ENCODE measurements around the gene MAPK8. TPM values are rescaled to one million over a fixed set of nuclear protein-coding genes. Genes with fewer than 3 reads are reported as not detected.
A peak's percentile ranks its signal among the peaks of the same experiment; 100 is the strongest.

The MAPK8 gene
- total and polyA plus RNA-seq, 9 of the 15 experiments (the other 6 are each of a cell fraction or from before 2014, with no cell fraction given): 6.4 to 159 (median 71.0) TPM

- TF ChIP-seq, protein P1, sequence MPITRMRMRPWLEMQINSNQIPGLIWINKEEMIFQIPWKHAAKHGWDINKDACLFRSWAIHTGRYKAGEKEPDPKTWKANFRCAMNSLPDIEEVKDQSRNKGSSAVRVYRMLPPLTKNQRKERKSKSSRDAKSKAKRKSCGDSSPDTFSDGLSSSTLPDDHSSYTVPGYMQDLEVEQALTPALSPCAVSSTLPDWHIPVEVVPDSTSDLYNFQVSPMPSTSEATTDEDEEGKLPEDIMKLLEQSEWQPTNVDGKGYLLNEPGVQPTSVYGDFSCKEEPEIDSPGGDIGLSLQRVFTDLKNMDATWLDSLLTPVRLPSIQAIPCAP (CRISPR knock-in tag; IDR thresholded peaks at IDR 0.05; ENCODE audit: borderline replicate concordance): no peak
- TF ChIP-seq MYBL2 (IDR thresholded peaks at IDR 0.05; ENCODE audit: low read depth): no peak
- TF ChIP-seq MYBL2 (CRISPR knock-in tag; IDR thresholded peaks at IDR 0.05; ENCODE audit: borderline replicate concordance): no peak
- peak; percentile 40; the same call in 1 of the 2 replicates for TF ChIP-seq SOX6 (IDR thresholded peaks at IDR 0.05)
- TF ChIP-seq, protein P2, sequence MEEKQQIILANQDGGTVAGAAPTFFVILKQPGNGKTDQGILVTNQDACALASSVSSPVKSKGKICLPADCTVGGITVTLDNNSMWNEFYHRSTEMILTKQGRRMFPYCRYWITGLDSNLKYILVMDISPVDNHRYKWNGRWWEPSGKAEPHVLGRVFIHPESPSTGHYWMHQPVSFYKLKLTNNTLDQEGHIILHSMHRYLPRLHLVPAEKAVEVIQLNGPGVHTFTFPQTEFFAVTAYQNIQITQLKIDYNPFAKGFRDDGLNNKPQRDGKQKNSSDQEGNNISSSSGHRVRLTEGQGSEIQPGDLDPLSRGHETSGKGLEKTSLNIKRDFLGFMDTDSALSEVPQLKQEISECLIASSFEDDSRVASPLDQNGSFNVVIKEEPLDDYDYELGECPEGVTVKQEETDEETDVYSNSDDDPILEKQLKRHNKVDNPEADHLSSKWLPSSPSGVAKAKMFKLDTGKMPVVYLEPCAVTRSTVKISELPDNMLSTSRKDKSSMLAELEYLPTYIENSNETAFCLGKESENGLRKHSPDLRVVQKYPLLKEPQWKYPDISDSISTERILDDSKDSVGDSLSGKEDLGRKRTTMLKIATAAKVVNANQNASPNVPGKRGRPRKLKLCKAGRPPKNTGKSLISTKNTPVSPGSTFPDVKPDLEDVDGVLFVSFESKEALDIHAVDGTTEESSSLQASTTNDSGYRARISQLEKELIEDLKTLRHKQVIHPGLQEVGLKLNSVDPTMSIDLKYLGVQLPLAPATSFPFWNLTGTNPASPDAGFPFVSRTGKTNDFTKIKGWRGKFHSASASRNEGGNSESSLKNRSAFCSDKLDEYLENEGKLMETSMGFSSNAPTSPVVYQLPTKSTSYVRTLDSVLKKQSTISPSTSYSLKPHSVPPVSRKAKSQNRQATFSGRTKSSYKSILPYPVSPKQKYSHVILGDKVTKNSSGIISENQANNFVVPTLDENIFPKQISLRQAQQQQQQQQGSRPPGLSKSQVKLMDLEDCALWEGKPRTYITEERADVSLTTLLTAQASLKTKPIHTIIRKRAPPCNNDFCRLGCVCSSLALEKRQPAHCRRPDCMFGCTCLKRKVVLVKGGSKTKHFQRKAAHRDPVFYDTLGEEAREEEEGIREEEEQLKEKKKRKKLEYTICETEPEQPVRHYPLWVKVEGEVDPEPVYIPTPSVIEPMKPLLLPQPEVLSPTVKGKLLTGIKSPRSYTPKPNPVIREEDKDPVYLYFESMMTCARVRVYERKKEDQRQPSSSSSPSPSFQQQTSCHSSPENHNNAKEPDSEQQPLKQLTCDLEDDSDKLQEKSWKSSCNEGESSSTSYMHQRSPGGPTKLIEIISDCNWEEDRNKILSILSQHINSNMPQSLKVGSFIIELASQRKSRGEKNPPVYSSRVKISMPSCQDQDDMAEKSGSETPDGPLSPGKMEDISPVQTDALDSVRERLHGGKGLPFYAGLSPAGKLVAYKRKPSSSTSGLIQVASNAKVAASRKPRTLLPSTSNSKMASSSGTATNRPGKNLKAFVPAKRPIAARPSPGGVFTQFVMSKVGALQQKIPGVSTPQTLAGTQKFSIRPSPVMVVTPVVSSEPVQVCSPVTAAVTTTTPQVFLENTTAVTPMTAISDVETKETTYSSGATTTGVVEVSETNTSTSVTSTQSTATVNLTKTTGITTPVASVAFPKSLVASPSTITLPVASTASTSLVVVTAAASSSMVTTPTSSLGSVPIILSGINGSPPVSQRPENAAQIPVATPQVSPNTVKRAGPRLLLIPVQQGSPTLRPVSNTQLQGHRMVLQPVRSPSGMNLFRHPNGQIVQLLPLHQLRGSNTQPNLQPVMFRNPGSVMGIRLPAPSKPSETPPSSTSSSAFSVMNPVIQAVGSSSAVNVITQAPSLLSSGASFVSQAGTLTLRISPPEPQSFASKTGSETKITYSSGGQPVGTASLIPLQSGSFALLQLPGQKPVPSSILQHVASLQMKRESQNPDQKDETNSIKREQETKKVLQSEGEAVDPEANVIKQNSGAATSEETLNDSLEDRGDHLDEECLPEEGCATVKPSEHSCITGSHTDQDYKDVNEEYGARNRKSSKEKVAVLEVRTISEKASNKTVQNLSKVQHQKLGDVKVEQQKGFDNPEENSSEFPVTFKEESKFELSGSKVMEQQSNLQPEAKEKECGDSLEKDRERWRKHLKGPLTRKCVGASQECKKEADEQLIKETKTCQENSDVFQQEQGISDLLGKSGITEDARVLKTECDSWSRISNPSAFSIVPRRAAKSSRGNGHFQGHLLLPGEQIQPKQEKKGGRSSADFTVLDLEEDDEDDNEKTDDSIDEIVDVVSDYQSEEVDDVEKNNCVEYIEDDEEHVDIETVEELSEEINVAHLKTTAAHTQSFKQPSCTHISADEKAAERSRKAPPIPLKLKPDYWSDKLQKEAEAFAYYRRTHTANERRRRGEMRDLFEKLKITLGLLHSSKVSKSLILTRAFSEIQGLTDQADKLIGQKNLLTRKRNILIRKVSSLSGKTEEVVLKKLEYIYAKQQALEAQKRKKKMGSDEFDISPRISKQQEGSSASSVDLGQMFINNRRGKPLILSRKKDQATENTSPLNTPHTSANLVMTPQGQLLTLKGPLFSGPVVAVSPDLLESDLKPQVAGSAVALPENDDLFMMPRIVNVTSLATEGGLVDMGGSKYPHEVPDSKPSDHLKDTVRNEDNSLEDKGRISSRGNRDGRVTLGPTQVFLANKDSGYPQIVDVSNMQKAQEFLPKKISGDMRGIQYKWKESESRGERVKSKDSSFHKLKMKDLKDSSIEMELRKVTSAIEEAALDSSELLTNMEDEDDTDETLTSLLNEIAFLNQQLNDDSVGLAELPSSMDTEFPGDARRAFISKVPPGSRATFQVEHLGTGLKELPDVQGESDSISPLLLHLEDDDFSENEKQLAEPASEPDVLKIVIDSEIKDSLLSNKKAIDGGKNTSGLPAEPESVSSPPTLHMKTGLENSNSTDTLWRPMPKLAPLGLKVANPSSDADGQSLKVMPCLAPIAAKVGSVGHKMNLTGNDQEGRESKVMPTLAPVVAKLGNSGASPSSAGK (IDR thresholded peaks at IDR 0.05): 0 out of 2 replicates have a peak, but pooled peaks have one; percentile 18
- no peak for TF ChIP-seq ZFP1 (CRISPR knock-in tag; IDR thresholded peaks at IDR 0.05)
- no peak for TF ChIP-seq ETV5 (CRISPR knock-in tag; IDR thresholded peaks at IDR 0.05; ENCODE audit: low read depth)
- TF ChIP-seq, protein P3, sequence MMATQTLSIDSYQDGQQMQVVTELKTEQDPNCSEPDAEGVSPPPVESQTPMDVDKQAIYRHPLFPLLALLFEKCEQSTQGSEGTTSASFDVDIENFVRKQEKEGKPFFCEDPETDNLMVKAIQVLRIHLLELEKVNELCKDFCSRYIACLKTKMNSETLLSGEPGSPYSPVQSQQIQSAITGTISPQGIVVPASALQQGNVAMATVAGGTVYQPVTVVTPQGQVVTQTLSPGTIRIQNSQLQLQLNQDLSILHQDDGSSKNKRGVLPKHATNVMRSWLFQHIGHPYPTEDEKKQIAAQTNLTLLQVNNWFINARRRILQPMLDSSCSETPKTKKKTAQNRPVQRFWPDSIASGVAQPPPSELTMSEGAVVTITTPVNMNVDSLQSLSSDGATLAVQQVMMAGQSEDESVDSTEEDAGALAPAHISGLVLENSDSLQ (IDR thresholded peaks at IDR 0.05): no peak
- TF ChIP-seq HNRNPH1 (optimal IDR thresholded peaks at IDR 0.05; ENCODE audit: low read depth, low read length): no peak
- TF ChIP-seq, protein P4, sequence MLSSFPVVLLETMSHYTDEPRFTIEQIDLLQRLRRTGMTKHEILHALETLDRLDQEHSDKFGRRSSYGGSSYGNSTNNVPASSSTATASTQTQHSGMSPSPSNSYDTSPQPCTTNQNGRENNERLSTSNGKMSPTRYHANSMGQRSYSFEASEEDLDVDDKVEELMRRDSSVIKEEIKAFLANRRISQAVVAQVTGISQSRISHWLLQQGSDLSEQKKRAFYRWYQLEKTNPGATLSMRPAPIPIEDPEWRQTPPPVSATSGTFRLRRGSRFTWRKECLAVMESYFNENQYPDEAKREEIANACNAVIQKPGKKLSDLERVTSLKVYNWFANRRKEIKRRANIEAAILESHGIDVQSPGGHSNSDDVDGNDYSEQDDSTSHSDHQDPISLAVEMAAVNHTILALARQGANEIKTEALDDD (IDR thresholded peaks at IDR 0.05): no peak
- no peak for TF ChIP-seq ZNF583 (CRISPR knock-in tag; IDR thresholded peaks at IDR 0.05)
- TF ChIP-seq KLF1 (tag; IDR thresholded peaks at IDR 0.05): no peak
- TF ChIP-seq MECOM (CRISPR knock-in tag; IDR thresholded peaks at IDR 0.05): no peak
- TF ChIP-seq DMBX1 (CRISPR knock-in tag; IDR thresholded peaks at IDR 0.05; ENCODE audit: borderline replicate concordance): no peak
Measured at GRCh38 chr10:48363617-48364355, 57.3 kb downstream of the MAPK8 start (continued).

Data from K562 (cell line).